Neutrophil (primary cell): ENCODE data around the gene NAA15.

Experiments
- H3K27ac ChIP-seq: fragments of 200-600 bp; sonication (generic); 2 replicates; pipeline ENCODE4 v1.5.1; 2016; ENCODE audit warnings: mild to moderate bottlenecking, moderate library complexity
- H3K27me3 ChIP-seq: fragments of 200-600 bp; sonication (generic); 2 replicates; pipeline ENCODE4 v1.6.0; 2016; ENCODE audit warnings: mild to moderate bottlenecking
- H3K36me3 ChIP-seq: fragments of 200-600 bp; sonication (generic); 2 replicates; pipeline ENCODE4 v1.5.1; 2017
- H3K4me1 ChIP-seq, 2 experiments: fragments of 200-600 bp in 1 of 2; sonication (generic) in 1 of 2; 1 replicate in 1 of 2; 2 replicates in 1 of 2; pipeline versions ENCODE4 v1.5.1 to v1.6.1; 2013 to 2016; ENCODE audit warnings: low read depth in 1 of 2, low read length in 1 of 2, mild to moderate bottlenecking in 1 of 2, moderate library complexity in 1 of 2; ENCODE audit not compliant: control insufficient read depth in 1 of 2, insufficient read depth in 1 of 2
- H3K4me3 ChIP-seq, 2 experiments: fragments of 200-600 bp in 1 of 2; sonication (generic) in 1 of 2; 1 replicate in 1 of 2; 2 replicates in 1 of 2; pipeline ENCODE4 v1.5.1; 2013 to 2016; ENCODE audit warnings: low read depth in 1 of 2, low read length in 1 of 2, mild to moderate bottlenecking in 1 of 2, moderate library complexity in 1 of 2
- H3K9me3 ChIP-seq: fragments of 200-600 bp; sonication (generic); 2 replicates; pipeline ENCODE4 v1.5.1; 2016
- TF ChIP-seq, protein P1 (sequence below): fragments of 200-600 bp; sonication (generic); IDR thresholded peaks from 2 replicates; pipeline ENCODE4 v1.5.1; 2016; ENCODE audit warnings: antibody characterized with exemption

NAA15 gene

DNA sequence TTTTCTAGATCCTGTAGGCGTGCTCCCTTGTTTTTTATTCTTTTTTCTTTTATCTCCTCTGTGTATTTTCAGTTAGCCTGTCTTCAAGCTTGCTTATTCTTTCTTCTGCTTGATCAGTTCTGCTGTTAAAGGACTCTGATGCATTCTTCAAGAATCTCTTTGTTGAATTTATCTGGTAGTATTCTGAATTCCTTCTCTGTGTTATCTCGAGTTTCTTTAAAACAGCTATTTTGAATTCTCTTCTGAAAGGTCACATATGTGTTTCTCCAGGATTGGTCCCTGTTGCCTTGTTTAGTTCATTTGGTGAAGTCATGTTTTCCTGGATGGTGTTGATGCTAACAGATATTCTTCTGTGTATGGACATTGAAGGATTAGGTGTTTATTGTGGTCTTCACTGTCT lies 167.9 kb downstream of the NAA15 start:
- H3K4me1 ChIP-seq = peaks cover 15 to 18% of the 10 kb centered on the region in 2 experiments
- H3K27ac ChIP-seq = no peak overlapping the region
- TF ChIP-seq, protein P1, sequence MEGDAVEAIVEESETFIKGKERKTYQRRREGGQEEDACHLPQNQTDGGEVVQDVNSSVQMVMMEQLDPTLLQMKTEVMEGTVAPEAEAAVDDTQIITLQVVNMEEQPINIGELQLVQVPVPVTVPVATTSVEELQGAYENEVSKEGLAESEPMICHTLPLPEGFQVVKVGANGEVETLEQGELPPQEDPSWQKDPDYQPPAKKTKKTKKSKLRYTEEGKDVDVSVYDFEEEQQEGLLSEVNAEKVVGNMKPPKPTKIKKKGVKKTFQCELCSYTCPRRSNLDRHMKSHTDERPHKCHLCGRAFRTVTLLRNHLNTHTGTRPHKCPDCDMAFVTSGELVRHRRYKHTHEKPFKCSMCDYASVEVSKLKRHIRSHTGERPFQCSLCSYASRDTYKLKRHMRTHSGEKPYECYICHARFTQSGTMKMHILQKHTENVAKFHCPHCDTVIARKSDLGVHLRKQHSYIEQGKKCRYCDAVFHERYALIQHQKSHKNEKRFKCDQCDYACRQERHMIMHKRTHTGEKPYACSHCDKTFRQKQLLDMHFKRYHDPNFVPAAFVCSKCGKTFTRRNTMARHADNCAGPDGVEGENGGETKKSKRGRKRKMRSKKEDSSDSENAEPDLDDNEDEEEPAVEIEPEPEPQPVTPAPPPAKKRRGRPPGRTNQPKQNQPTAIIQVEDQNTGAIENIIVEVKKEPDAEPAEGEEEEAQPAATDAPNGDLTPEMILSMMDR = no peak

More for the DNA sequence above, 167.9 kb downstream of the NAA15 start:
- Histone ChIP-seq H3K4me3 (no peak overlapping the region), H3K9me3 (no peaks in the 10 kb centered on the region), H3K27me3 (no peaks in the 10 kb centered on the region), H3K36me3 (peaks cover 20% of the 10 kb centered on the region)
